Measurements from ENCODE around the gene ALDH6A1.

The ALDH6A1 gene

DNA sequence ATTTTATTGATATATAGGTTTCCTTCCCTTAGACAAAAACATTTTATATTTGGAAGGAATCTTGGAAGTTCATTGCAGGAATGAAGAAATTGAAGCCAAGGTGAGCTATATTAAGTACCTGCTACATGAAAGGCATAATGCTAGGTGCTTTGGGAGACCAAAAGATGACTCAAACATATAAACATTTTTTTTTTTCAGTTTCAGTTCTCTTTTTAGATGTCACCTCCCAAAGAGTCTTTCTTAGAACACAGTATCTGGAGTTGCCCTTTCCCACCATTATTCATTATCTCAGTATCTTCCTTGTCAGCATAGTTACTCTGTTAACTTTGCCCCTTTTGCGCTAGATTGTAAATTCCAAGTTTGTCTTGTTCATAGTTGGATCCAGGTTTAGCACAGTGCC, 1.6 kb upstream of the ALDH6A1 start (continued):
- TF ChIP-seq KLF8 (tag by site-specific recombination; IDR thresholded peaks at IDR 0.05) (no peak), KLF1 (tag by site-specific recombination; IDR thresholded peaks at IDR 0.05) (no peak)

DNA sequence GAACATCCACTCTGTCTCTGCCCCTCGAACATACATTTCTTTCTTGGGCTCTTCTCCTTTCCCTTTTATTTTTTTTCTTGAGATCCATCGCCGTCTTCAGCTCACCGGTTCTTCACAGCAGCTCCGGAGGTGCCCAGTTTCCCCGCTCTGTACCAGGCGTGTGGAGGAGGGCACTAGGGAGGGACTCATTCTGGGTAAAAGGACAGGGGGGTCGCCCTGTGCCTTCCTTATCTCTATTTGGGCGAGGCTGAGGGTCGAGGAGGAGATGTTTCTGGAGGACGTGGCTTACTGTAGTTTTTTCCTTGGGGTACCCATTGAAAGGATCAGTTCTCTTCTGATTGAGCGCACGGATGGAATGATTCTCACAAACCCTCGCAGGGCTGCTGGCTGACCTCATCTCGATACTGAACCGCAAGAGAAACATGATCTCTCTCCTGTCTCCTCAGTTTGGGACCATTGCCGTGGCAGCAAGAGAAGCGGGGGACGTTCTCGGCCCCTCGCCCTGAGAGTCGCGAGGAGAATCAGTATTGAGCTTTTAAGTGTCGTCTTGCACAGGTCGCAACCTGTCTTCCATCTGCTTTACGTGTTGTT, 889 bp upstream of the ALDH6A1 start:
- CTCF ChIA-PET: no interaction called here
- H3K4me3 ChIP-seq (ENCODE audit: low read depth, low read length): peak overlapping the region; percentile 55
- peaks cover 6% of the 10 kb centered on the region; the same call in 1 of the 2 replicates for H3K4me1 ChIP-seq (ENCODE audit: control insufficient read depth, insufficient read depth, low read length)
- no peaks in the 10 kb centered on the region for H3K9me3 ChIP-seq (ENCODE audit: control insufficient read depth, insufficient read depth, low read depth, low read length)
- H3K27ac ChIP-seq (ENCODE audit: extremely low read depth, low read depth, low read length): peak overlapping the region; percentile 58
- POLR2A ChIA-PET: interaction anchor here (0.6 kb wide), 1 partner anchor 1377 kb away, joined by 5 read pairs; no protein-coding TSS in a partner anchor
- H3K36me3 ChIP-seq (ENCODE audit: control insufficient read depth in 2 of 2, insufficient read depth in 1 of 2, low read length in 2 of 2): no peaks in the 10 kb centered on the region; a peak in 1 of 3 replicates
- TF ChIP-seq, protein P1, sequence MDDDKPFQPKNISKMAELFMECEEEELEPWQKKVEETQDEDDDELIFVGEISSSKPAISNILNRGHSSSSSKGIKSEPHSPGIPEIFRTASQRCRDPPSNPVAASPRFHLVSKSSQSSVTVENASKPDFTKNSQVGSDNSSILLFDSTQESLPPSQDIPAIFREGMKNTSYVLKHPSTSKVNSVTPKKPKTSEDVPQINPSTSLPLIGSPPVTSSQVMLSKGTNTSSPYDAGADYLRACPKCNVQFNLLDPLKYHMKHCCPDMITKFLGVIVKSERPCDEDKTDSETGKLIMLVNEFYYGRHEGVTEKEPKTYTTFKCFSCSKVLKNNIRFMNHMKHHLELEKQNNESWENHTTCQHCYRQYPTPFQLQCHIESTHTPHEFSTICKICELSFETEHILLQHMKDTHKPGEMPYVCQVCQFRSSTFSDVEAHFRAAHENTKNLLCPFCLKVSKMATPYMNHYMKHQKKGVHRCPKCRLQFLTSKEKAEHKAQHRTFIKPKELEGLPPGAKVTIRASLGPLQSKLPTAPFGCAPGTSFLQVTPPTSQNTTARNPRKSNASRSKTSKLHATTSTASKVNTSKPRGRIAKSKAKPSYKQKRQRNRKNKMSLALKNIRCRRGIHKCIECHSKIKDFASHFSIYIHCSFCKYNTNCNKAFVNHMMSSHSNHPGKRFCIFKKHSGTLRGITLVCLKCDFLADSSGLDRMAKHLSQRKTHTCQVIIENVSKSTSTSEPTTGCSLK (tag by site-specific recombination; IDR thresholded peaks at IDR 0.05): no peak
- TF ChIP-seq, protein P2, sequence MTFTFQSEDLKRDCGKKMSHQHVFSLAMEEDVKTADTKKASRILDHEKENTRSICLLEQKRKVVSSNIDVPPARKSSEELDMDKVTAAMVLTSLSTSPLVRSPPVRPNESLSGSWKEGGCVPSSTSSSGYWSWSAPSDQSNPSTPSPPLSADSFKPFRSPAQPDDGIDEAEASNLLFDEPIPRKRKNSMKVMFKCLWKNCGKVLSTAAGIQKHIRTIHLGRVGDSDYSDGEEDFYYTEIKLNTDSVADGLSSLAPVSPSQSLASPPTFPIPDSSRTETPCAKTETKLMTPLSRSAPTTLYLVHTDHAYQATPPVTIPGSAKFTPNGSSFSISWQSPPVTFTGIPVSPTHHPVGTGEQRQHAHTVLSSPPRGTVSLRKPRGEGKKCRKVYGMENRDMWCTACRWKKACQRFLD (tag by site-specific recombination; IDR thresholded peaks at IDR 0.05): no peak; the same call in 1 of the 2 replicates
- TF ChIP-seq ZNF302 (tag by site-specific recombination; IDR thresholded peaks at IDR 0.05; ENCODE audit: low read depth): no peak
- TF ChIP-seq ZNF433 (tag by site-specific recombination; IDR thresholded peaks at IDR 0.05; ENCODE audit: low read depth): no peak
- peak; percentile 85 for TF ChIP-seq ZBTB17 (tag by site-specific recombination; IDR thresholded peaks at IDR 0.05)
- TF ChIP-seq, protein P3, sequence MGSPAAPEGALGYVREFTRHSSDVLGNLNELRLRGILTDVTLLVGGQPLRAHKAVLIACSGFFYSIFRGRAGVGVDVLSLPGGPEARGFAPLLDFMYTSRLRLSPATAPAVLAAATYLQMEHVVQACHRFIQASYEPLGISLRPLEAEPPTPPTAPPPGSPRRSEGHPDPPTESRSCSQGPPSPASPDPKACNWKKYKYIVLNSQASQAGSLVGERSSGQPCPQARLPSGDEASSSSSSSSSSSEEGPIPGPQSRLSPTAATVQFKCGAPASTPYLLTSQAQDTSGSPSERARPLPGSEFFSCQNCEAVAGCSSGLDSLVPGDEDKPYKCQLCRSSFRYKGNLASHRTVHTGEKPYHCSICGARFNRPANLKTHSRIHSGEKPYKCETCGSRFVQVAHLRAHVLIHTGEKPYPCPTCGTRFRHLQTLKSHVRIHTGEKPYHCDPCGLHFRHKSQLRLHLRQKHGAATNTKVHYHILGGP (tag by site-specific recombination; IDR thresholded peaks at IDR 0.05): no peak
- TF ChIP-seq ZNF843 (tag by site-specific recombination; IDR thresholded peaks at IDR 0.05): 0 out of 2 replicates have a peak, but pooled peaks have one; percentile 44
- TF ChIP-seq ZBTB48 (tag by site-specific recombination; IDR thresholded peaks at IDR 0.05): 0 out of 2 replicates have a peak, but pooled peaks have one; percentile 22
- TF ChIP-seq, protein P4, sequence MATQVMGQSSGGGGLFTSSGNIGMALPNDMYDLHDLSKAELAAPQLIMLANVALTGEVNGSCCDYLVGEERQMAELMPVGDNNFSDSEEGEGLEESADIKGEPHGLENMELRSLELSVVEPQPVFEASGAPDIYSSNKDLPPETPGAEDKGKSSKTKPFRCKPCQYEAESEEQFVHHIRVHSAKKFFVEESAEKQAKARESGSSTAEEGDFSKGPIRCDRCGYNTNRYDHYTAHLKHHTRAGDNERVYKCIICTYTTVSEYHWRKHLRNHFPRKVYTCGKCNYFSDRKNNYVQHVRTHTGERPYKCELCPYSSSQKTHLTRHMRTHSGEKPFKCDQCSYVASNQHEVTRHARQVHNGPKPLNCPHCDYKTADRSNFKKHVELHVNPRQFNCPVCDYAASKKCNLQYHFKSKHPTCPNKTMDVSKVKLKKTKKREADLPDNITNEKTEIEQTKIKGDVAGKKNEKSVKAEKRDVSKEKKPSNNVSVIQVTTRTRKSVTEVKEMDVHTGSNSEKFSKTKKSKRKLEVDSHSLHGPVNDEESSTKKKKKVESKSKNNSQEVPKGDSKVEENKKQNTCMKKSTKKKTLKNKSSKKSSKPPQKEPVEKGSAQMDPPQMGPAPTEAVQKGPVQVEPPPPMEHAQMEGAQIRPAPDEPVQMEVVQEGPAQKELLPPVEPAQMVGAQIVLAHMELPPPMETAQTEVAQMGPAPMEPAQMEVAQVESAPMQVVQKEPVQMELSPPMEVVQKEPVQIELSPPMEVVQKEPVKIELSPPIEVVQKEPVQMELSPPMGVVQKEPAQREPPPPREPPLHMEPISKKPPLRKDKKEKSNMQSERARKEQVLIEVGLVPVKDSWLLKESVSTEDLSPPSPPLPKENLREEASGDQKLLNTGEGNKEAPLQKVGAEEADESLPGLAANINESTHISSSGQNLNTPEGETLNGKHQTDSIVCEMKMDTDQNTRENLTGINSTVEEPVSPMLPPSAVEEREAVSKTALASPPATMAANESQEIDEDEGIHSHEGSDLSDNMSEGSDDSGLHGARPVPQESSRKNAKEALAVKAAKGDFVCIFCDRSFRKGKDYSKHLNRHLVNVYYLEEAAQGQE (tag by site-specific recombination; IDR thresholded peaks at IDR 0.05): no peak
- TF ChIP-seq ZEB2 (tag by site-specific recombination; IDR thresholded peaks at IDR 0.05): 0 out of 2 replicates have a peak, but pooled peaks have one; percentile 56
- TF ChIP-seq, protein P5, sequence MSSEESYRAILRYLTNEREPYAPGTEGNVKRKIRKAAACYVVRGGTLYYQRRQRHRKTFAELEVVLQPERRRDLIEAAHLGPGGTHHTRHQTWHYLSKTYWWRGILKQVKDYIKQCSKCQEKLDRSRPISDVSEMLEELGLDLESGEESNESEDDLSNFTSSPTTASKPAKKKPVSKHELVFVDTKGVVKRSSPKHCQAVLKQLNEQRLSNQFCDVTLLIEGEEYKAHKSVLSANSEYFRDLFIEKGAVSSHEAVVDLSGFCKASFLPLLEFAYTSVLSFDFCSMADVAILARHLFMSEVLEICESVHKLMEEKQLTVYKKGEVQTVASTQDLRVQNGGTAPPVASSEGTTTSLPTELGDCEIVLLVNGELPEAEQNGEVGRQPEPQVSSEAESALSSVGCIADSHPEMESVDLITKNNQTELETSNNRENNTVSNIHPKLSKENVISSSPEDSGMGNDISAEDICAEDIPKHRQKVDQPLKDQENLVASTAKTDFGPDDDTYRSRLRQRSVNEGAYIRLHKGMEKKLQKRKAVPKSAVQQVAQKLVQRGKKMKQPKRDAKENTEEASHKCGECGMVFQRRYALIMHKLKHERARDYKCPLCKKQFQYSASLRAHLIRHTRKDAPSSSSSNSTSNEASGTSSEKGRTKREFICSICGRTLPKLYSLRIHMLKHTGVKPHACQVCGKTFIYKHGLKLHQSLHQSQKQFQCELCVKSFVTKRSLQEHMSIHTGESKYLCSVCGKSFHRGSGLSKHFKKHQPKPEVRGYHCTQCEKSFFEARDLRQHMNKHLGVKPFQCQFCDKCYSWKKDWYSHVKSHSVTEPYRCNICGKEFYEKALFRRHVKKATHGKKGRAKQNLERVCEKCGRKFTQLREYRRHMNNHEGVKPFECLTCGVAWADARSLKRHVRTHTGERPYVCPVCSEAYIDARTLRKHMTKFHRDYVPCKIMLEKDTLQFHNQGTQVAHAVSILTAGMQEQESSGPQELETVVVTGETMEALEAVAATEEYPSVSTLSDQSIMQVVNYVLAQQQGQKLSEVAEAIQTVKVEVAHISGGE (tag by site-specific recombination; conservative IDR thresholded peaks at IDR 0.05; ENCODE audit: low read depth): no peak
- no peak for TF ChIP-seq ZNF112 (tag by site-specific recombination; IDR thresholded peaks at IDR 0.05)
- TF ChIP-seq EGR2 (tag by site-specific recombination; IDR thresholded peaks at IDR 0.05; ENCODE audit: low read depth): no peak
- TF ChIP-seq ZNF341 (tag by site-specific recombination; IDR thresholded peaks at IDR 0.05; ENCODE audit: low read depth): no peak
- no peak for TF ChIP-seq ZNF664 (tag by site-specific recombination; IDR thresholded peaks at IDR 0.05)
- TF ChIP-seq, protein P6, sequence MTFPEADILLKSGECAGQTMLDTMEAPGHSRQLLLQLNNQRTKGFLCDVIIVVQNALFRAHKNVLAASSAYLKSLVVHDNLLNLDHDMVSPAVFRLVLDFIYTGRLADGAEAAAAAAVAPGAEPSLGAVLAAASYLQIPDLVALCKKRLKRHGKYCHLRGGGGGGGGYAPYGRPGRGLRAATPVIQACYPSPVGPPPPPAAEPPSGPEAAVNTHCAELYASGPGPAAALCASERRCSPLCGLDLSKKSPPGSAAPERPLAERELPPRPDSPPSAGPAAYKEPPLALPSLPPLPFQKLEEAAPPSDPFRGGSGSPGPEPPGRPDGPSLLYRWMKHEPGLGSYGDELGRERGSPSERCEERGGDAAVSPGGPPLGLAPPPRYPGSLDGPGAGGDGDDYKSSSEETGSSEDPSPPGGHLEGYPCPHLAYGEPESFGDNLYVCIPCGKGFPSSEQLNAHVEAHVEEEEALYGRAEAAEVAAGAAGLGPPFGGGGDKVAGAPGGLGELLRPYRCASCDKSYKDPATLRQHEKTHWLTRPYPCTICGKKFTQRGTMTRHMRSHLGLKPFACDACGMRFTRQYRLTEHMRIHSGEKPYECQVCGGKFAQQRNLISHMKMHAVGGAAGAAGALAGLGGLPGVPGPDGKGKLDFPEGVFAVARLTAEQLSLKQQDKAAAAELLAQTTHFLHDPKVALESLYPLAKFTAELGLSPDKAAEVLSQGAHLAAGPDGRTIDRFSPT (tag by site-specific recombination; IDR thresholded peaks at IDR 0.05): peak; percentile 48; the same call in 1 of the 2 replicates
- no peak for TF ChIP-seq FEZF1 (tag by site-specific recombination; IDR thresholded peaks at IDR 0.05)
- TF ChIP-seq ZFP41 (tag by site-specific recombination; IDR thresholded peaks at IDR 0.05; ENCODE audit: borderline replicate concordance): no peak
- no peak for TF ChIP-seq ZNF785 (tag by site-specific recombination; IDR thresholded peaks at IDR 0.05)
- TF ChIP-seq ZNF423 (tag by site-specific recombination; IDR thresholded peaks at IDR 0.05): no peak

All from HEK293 (cell line).